HepG2 (cell line): ENCODE measurements around the gene CPHXL2. TPM values are rescaled to one million over a fixed set of nuclear protein-coding genes. Genes with fewer than 3 reads are reported as not detected.

ENCODE experiments used
- ATF7-NPFF ChIP-seq: sonication (generic); formaldehyde crosslinking; IDR thresholded peaks from 2 replicates; pipeline ENCODE4 v1.8.1; 2023; ENCODE audit warnings: mild to moderate bottlenecking, low read depth, missing genetic modification reagents, moderate library complexity
- DRAP1 ChIP-seq: IDR thresholded peaks from 2 replicates; pipeline ENCODE4 v1.6.1; 2016; ENCODE audit warnings: missing genetic modification reagents, missing compliant biosample characterization
- FOXJ3 ChIP-seq: sonication (generic); formaldehyde crosslinking; IDR thresholded peaks from 2 replicates; pipeline ENCODE4 v1.4.0; 2020; ENCODE audit warnings: missing genetic modification reagents, mild to moderate bottlenecking, borderline replicate concordance
- GATAD1 ChIP-seq: IDR thresholded peaks from 2 replicates; pipeline ENCODE4 v1.6.1; 2016; ENCODE audit warnings: missing genetic modification reagents, missing compliant biosample characterization
- GFI1 ChIP-seq: sonication (generic); formaldehyde crosslinking; IDR thresholded peaks from 2 replicates; pipeline ENCODE4 v1.5.0; 2020; ENCODE audit warnings: missing genetic modification reagents, mild to moderate bottlenecking, borderline replicate concordance
- HOXA3 ChIP-seq: sonication (generic); formaldehyde crosslinking; IDR thresholded peaks from 2 replicates; pipeline ENCODE4 v1.5.0; 2020; ENCODE audit warnings: missing genetic modification reagents
- IRF2 ChIP-seq: IDR thresholded peaks from 2 replicates; pipeline ENCODE4 v1.6.1; 2018; ENCODE audit warnings: missing genetic modification reagents, missing compliant biosample characterization
- MYC ChIP-seq: sonication (generic); formaldehyde crosslinking; IDR thresholded peaks from 2 replicates; pipeline ENCODE4 v1.9.0; 2021; ENCODE audit warnings: missing genetic modification reagents, borderline replicate concordance
- NCOA5 ChIP-seq: sonication (generic); formaldehyde crosslinking; IDR thresholded peaks from 2 replicates; pipeline ENCODE4 v1.4.0; 2020; ENCODE audit warnings: missing genetic modification reagents
- RXRB ChIP-seq: IDR thresholded peaks from 2 replicates; pipeline ENCODE4 v1.6.1; 2016; ENCODE audit warnings: borderline replicate concordance, missing genetic modification reagents, missing compliant biosample characterization
- SIN3A ChIP-seq: IDR thresholded peaks from 2 replicates; pipeline ENCODE4 v1.6.1; 2011; ENCODE audit warnings: low read depth, mild to moderate bottlenecking, control low read depth, low read length, borderline replicate concordance
- SMARCE1 ChIP-seq: fragments of 450-650 bp; IDR thresholded peaks from 2 replicates; pipeline ENCODE4 v1.6.1; 2017; ENCODE audit warnings: borderline replicate concordance
- SSRP1 ChIP-seq: IDR thresholded peaks from 2 replicates; pipeline ENCODE4 v1.6.1; 2016; ENCODE audit warnings: control low read depth
- ZBTB3 ChIP-seq: sonication (generic); formaldehyde crosslinking; IDR thresholded peaks from 2 replicates; pipeline ENCODE4 v1.4.0; 2020; ENCODE audit warnings: low read depth, mild to moderate bottlenecking, moderate library complexity, missing genetic modification reagents, borderline replicate concordance
- ZNF142 ChIP-seq: sonication (generic); formaldehyde crosslinking; IDR thresholded peaks from 2 replicates; pipeline ENCODE4 v1.4.0; 2020; ENCODE audit warnings: missing genetic modification reagents
- ZNF234 ChIP-seq: sonication (generic); formaldehyde crosslinking; conservative IDR thresholded peaks from 2 replicates; pipeline ENCODE4 v1.5.1; 2020; ENCODE audit warnings: mild to moderate bottlenecking, missing genetic modification reagents
- ZNF431 ChIP-seq: sonication (generic); formaldehyde crosslinking; IDR thresholded peaks from 2 replicates; pipeline ENCODE4 v1.9.0; 2022; ENCODE audit warnings: missing genetic modification reagents, low read depth, mild to moderate bottlenecking, borderline replicate concordance
- ZNF781 ChIP-seq: sonication (generic); formaldehyde crosslinking; IDR thresholded peaks from 2 replicates; pipeline ENCODE4 v1.5.1; 2020; ENCODE audit warnings: borderline replicate concordance, mild to moderate bottlenecking, missing genetic modification reagents; ENCODE audit errors: not compliant biosample characterization
- polyA plus RNA-seq, 8 experiments: library from polyadenylated mRNA; depleted of rRNA in 3 of 8; stranded (reverse) in 7 of 8; unstranded in 1 of 8; fragments of >200 nt; fragmentation: Illumina TruSeq in 4 of 8; extraction: Trizol in 4 of 8; gene quantifications; 2 replicates each; pipeline versions ENCODE4 v1.2.1 to v1.2.3, GENCODE V29; 2011 to 2016; ENCODE audit warnings: low read depth in 4 of 8, missing spikeins in 1 of 8, mixed read lengths in 1 of 8; ENCODE audit not compliant: insufficient read depth in 1 of 8
- total RNA-seq, 5 experiments: library from RNA; depleted of rRNA; stranded (reverse); fragments of >200 nt; fragmentation: Illumina TruSeq; extraction: Trizol; gene quantifications; 2 replicates each; pipeline ENCODE4 v1.2.3, GENCODE V29; 2016; ENCODE audit warnings: low read depth in 1 of 5
- TF ChIP-seq, protein P1 (sequence below): sonication (generic); formaldehyde crosslinking; IDR thresholded peaks from 2 replicates; pipeline ENCODE4 v1.5.0; 2020; ENCODE audit warnings: missing genetic modification reagents, mild to moderate bottlenecking, borderline replicate concordance
- TF ChIP-seq, protein P2 (sequence below): sonication (generic); formaldehyde crosslinking; IDR thresholded peaks from 2 replicates; pipeline ENCODE4 v1.4.0; 2020; ENCODE audit warnings: mild to moderate bottlenecking, missing genetic modification reagents

The CPHXL2 gene
- total and polyA plus RNA-seq, 2 of the 13 experiments (the other 11 are each of a cell fraction or from before 2014, with no cell fraction given): not detected

GRCh38 chr16:75648265-75649076, 28.3 kb downstream of the CPHXL2 start (continued):
- TF ChIP-seq ZNF781 (CRISPR knock-in tag) (peak; percentile 70), DRAP1 (CRISPR knock-in tag) (peak; percentile 51; the same call in 1 of the 2 replicates), SMARCE1 (no peak), HOXA3 (CRISPR knock-in tag) (peak; percentile 57; the same call in 1 of the 2 replicates), ZNF431 (CRISPR knock-in tag) (peak; percentile 6; the same call in 1 of the 2 replicates), GATAD1 (CRISPR knock-in tag) (peak; percentile 73; the same call in 1 of the 2 replicates), MYC (CRISPR knock-in tag) (peak; percentile 32; the same call in 1 of the 2 replicates), RXRB (CRISPR knock-in tag) (peak; percentile 24; the same call in 1 of the 2 replicates), NCOA5 (CRISPR knock-in tag) (no peak), ATF7-NPFF (CRISPR knock-in tag) (peak; percentile 39), ZBTB3 (no peak), SSRP1 (CRISPR knock-in tag) (peak; percentile 66; the same call in 1 of the 2 replicates), FOXJ3 (CRISPR knock-in tag) (peak; percentile 56; the same call in 1 of the 2 replicates), IRF2 (CRISPR knock-in tag) (peak; percentile 19; the same call in 1 of the 2 replicates), GFI1 (peak; percentile 30; the same call in 1 of the 2 replicates), ZNF234 (CRISPR knock-in tag) (0 out of 2 replicates have a peak, but pooled peaks have one; percentile 10), ZNF142 (peak; percentile 43; the same call in 1 of the 2 replicates), SIN3A (0 out of 2 replicates have a peak, but pooled peaks have one; percentile 55)
- TF ChIP-seq, protein P1, sequence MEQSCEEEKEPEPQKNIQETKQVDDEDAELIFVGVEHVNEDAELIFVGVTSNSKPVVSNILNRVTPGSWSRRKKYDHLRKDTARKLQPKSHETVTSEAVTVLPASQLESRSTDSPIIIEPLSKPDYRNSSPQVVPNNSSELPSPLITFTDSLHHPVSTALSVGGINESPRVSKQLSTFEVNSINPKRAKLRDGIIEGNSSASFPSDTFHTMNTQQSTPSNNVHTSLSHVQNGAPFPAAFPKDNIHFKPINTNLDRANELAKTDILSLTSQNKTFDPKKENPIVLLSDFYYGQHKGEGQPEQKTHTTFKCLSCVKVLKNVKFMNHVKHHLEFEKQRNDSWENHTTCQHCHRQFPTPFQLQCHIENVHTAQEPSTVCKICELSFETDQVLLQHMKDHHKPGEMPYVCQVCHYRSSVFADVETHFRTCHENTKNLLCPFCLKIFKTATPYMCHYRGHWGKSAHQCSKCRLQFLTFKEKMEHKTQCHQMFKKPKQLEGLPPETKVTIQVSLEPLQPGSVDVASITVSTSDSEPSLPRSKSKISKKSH (CRISPR knock-in tag): no peak; the same call in 1 of the 2 replicates
- TF ChIP-seq, protein P2, sequence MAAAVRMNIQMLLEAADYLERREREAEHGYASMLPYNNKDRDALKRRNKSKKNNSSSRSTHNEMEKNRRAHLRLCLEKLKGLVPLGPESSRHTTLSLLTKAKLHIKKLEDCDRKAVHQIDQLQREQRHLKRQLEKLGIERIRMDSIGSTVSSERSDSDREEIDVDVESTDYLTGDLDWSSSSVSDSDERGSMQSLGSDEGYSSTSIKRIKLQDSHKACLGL (CRISPR knock-in tag): peak; percentile 15; the same call in 1 of the 2 replicates
